ENCODE results near the gene ASPDH. TPM values are rescaled to one million over a fixed set of nuclear protein-coding genes. Genes with fewer than 3 reads are reported as not detected.

The ASPDH gene
- total and polyA plus RNA-seq, 2 donors (not counting 3 experiments of a cell fraction or from before 2014, with no cell fraction given), result not detected

DNA sequence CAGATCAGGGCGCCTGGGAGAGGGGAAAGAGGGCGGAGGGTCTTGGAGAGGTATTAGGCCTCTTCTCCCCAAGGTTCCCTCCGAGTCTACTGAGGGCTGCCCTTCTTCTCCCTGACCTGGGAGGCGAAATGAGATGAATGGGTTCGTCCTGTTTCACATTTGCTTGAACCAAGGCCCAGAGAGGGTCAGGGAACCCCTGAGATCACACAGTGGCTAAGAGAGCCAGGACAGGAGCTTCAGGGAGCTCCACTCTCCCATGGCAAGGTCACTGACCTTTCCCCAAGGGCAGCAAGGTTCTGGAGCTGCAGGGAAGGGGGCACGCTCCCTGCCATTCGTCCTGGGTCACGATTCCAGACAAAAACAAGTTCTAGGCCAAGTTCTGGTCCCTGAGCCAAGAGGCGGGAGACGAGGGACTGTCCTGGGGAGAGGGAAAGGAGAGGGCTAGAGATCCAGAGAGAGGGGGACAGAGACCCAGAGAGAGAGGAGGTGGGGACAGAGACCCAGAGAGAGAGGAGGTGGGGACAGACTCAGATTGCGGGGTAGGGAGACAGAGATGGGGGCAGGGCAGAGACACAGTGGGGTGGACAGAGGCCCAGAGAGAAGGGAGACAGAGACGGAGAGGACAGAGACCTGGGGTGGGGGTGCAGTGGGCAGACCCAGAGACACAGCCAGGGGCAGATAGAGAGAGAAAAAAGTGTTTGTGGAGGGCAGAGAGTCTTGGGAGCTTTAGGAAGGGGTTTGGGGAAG, 541 bp downstream of the ASPDH start:
- Histone ChIP-seq H3K4me2 (ENCODE audit: insufficient read depth, low read length) (no peak overlapping the region), H4K20me1 (replicated peaks; ENCODE audit: control insufficient read depth, extremely low read depth, insufficient read depth, low read length) (no peaks in the 10 kb centered on the region), H3K36me3 (ENCODE audit: control insufficient read depth in 2 of 2, extremely low read depth in 1 of 2, insufficient read depth in 2 of 2, low read length in 2 of 2) (no peaks in the 10 kb centered on the region), H3K9ac (replicated peaks; ENCODE audit: extremely low read depth, insufficient read depth, low read length) (no peak overlapping the region), H3K27ac (ENCODE audit: insufficient read depth, low read depth, low read length) (no peak overlapping the region), H3K9me1 (replicated peaks; ENCODE audit: control insufficient read depth, extremely low read depth, insufficient read depth, low read length) (no peaks in the 10 kb centered on the region), H3K4me3 (replicated peaks in 1 of 3; ENCODE audit: insufficient read depth in 1 of 3, low read depth in 1 of 3, low read length in 3 of 3) (no peak overlapping the region), H3K4me1 (ENCODE audit: control insufficient read depth, extremely low read depth, insufficient read depth, low read length) (peaks cover 7% of the 10 kb centered on the region), H3K27me3 (ENCODE audit: control insufficient read depth in 2 of 2, insufficient read depth in 2 of 2, low read length in 2 of 2) (no peaks in the 10 kb centered on the region), H2AFZ (ENCODE audit: low read depth, low read length) (no peak overlapping the region), H3K79me2 (ENCODE audit: control insufficient read depth, insufficient read depth, low read length) (no peaks in the 10 kb centered on the region), H3K9me3 (replicated peaks; ENCODE audit: control insufficient read depth, insufficient read depth, low read length) (no peaks in the 10 kb centered on the region)
- POLR2A ChIA-PET, result no interaction called here
- FAIRE-seq (no peak), DNase-seq (ENCODE audit: low read depth, low spot score) (no peak)
- CTCF ChIA-PET, result interaction anchor here (0.5 kb wide), 1 partner anchor 30 kb away, joined by 3 read pairs; no protein-coding TSS in a partner anchor
- no TSS peak for BruUV-seq (replicated peaks)
- intact Hi-C loops (cut with micrococcal nuclease) (no loop called here), dilution Hi-C loops (cut with MboI; ENCODE audit: extremely low pct_ligation_motif_present, low sequenced_read_pairs) (no loop called here)
- TF ChIP-seq EZH2 (IDR thresholded peaks at IDR 0.05; ENCODE audit: borderline replicate concordance, low read depth, low read length, severe bottlenecking) (no peak), POLR2AphosphoS5 (IDR thresholded peaks at IDR 0.05; ENCODE audit: insufficient read depth, low read depth, low read length) (no peak), JUN (IDR thresholded peaks at IDR 0.05; ENCODE audit: borderline replicate concordance, insufficient read depth, insufficient read length, low read depth) (no peak)

DNA sequence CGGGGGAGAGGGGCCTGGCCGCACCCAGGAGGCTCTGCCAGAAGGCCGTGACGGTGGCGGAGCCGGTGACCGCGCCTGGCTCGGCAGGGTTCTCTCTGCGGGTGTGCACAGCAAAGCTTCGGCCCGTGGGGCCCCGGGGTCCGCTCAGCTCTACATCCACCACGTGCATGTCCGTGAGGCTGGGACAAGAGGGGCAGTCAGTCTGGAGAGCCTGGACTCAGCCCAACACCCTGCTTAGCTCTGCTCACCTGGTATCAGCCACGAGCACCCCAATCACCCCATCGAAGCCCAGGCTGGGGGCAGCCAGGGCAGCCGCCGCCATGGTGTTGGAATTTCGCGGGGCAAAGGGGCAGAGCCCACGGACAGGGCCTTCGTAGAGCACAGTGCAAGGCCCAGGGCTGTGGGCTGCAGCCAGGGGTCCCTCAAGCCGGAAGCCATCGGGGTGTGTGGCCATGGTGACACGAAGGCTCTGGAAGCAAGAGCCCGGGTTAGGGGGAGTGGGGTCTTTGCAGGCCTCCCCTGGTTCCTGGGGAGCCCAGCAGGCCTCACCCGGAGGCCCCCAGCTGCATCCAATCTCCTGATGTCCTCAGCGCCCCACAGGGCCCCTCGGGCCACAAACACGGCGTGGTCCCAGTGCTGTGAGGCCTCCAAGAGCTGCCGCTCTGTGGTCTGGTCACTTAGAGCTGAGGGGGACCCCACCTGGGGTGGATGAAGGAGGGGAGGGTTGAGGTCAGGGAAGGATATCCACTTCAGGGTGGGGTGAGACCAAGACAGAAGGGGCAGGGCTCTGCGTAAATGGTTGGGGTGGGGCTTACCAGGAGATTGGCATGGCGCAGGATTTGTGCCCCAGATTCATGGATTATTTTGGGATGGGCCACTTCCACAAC, 1.4 kb downstream of the ASPDH start:
- Histone ChIP-seq H3K36me3 (ENCODE audit: control insufficient read depth in 2 of 2, extremely low read depth in 1 of 2, insufficient read depth in 2 of 2, low read length in 2 of 2) (no peaks in the 10 kb centered on the region), H3K9me3 (replicated peaks; ENCODE audit: control insufficient read depth, insufficient read depth, low read length) (no peaks in the 10 kb centered on the region), H3K27ac (ENCODE audit: insufficient read depth, low read depth, low read length) (no peak overlapping the region), H3K27me3 (ENCODE audit: control insufficient read depth in 2 of 2, insufficient read depth in 2 of 2, low read length in 2 of 2) (no peaks in the 10 kb centered on the region), H3K79me2 (ENCODE audit: control insufficient read depth, insufficient read depth, low read length) (no peaks in the 10 kb centered on the region), H2AFZ (ENCODE audit: low read depth, low read length) (no peak overlapping the region), H3K4me1 (ENCODE audit: control insufficient read depth, extremely low read depth, insufficient read depth, low read length) (peaks cover 7% of the 10 kb centered on the region), H3K4me3 (replicated peaks in 1 of 3; ENCODE audit: insufficient read depth in 1 of 3, low read depth in 1 of 3, low read length in 3 of 3) (no peak overlapping the region), H3K9ac (replicated peaks; ENCODE audit: extremely low read depth, insufficient read depth, low read length) (no peak overlapping the region), H3K4me2 (ENCODE audit: insufficient read depth, low read length) (no peak overlapping the region), H4K20me1 (replicated peaks; ENCODE audit: control insufficient read depth, extremely low read depth, insufficient read depth, low read length) (no peaks in the 10 kb centered on the region), H3K9me1 (replicated peaks; ENCODE audit: control insufficient read depth, extremely low read depth, insufficient read depth, low read length) (no peaks in the 10 kb centered on the region)
- TF ChIP-seq GATA2 (IDR thresholded peaks at IDR 0.05; ENCODE audit: insufficient read depth, insufficient read length, low read depth, low read length) (no peak), POLR2AphosphoS5 (IDR thresholded peaks at IDR 0.05; ENCODE audit: insufficient read depth, low read depth, low read length) (no peak), JUN (IDR thresholded peaks at IDR 0.05; ENCODE audit: borderline replicate concordance, insufficient read depth, insufficient read length, low read depth) (no peak), POLR2A (IDR thresholded peaks at IDR 0.05; ENCODE audit: low read depth, low read length) (no peak), EZH2 (IDR thresholded peaks at IDR 0.05; ENCODE audit: borderline replicate concordance, low read depth, low read length, severe bottlenecking) (no peak), MYC (IDR thresholded peaks at IDR 0.05; ENCODE audit: low read depth, low read length) (no peak), FOS (IDR thresholded peaks at IDR 0.05; ENCODE audit: borderline replicate concordance, insufficient read depth, low read length) (no peak)
- TF ChIP-seq, protein P1, sequence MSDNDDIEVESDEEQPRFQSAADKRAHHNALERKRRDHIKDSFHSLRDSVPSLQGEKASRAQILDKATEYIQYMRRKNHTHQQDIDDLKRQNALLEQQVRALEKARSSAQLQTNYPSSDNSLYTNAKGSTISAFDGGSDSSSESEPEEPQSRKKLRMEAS (IDR thresholded peaks at IDR 0.05; ENCODE audit: insufficient read depth, insufficient read length), result no peak
- TF ChIP-seq, protein P2, sequence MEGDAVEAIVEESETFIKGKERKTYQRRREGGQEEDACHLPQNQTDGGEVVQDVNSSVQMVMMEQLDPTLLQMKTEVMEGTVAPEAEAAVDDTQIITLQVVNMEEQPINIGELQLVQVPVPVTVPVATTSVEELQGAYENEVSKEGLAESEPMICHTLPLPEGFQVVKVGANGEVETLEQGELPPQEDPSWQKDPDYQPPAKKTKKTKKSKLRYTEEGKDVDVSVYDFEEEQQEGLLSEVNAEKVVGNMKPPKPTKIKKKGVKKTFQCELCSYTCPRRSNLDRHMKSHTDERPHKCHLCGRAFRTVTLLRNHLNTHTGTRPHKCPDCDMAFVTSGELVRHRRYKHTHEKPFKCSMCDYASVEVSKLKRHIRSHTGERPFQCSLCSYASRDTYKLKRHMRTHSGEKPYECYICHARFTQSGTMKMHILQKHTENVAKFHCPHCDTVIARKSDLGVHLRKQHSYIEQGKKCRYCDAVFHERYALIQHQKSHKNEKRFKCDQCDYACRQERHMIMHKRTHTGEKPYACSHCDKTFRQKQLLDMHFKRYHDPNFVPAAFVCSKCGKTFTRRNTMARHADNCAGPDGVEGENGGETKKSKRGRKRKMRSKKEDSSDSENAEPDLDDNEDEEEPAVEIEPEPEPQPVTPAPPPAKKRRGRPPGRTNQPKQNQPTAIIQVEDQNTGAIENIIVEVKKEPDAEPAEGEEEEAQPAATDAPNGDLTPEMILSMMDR (IDR thresholded peaks at IDR 0.05; ENCODE audit: extremely low read depth in 1 of 2, insufficient read depth in 1 of 2, low read depth in 1 of 2, low read length in 2 of 2), result no peak
- intact Hi-C loops (cut with micrococcal nuclease) (no loop called here), dilution Hi-C loops (cut with MboI; ENCODE audit: extremely low pct_ligation_motif_present, low sequenced_read_pairs) (no loop called here)
- no TSS peak for BruUV-seq (replicated peaks)
- ChIA-PET CTCF (interaction anchor here (1.7 kb wide), 2 partner anchors 25 to 144 kb away, joined by 6 to 10 read pairs; no protein-coding TSS in a partner anchor), POLR2A (no interaction called here)
- DNase-seq (ENCODE audit: low read depth, low spot score) (no peak), FAIRE-seq (no peak)

Data from endothelial cell of umbilical vein (primary cell).